HepG2 (cell line): ENCODE measurements around the gene MARS1. TPM values are rescaled to one million over a fixed set of nuclear protein-coding genes. Genes with fewer than 3 reads are reported as not detected.

Source experiments
- ARNTL ChIP-seq: sonication (generic); formaldehyde crosslinking; IDR thresholded peaks from 2 replicates; pipeline ENCODE4 v1.4.0; 2020; ENCODE audit warnings: mild to moderate bottlenecking, missing genetic modification reagents
- CC2D1A ChIP-seq: sonication (generic); formaldehyde crosslinking; IDR thresholded peaks from 2 replicates; pipeline ENCODE4 v1.8.1; 2023; ENCODE audit warnings: mild to moderate bottlenecking, missing genetic modification reagents
- CCDC6 ChIP-seq: sonication (generic); formaldehyde crosslinking; IDR thresholded peaks from 2 replicates; pipeline ENCODE4 v1.8.1; 2022; ENCODE audit warnings: mild to moderate bottlenecking, missing genetic modification reagents, moderate library complexity
- CHD4 ChIP-seq: fragments of 200-600 bp; sonication (generic); IDR thresholded peaks from 2 replicates; pipeline ENCODE4 v1.7.0; 2017; ENCODE audit warnings: mild to moderate bottlenecking, low read length, borderline replicate concordance
- KAT7 ChIP-seq: IDR thresholded peaks from 2 replicates; pipeline ENCODE4 v1.6.1; 2018; ENCODE audit warnings: borderline replicate concordance, missing compliant biosample characterization
- KDM6A ChIP-seq: IDR thresholded peaks from 2 replicates; pipeline ENCODE4 v1.6.1; 2016; ENCODE audit warnings: low read depth
- NCOA5 ChIP-seq: sonication (generic); formaldehyde crosslinking; IDR thresholded peaks from 2 replicates; pipeline ENCODE4 v1.4.0; 2020; ENCODE audit warnings: missing genetic modification reagents
- NFAT5 ChIP-seq: sonication (generic); formaldehyde crosslinking; IDR thresholded peaks from 2 replicates; pipeline ENCODE4 v1.4.0; 2020; ENCODE audit warnings: missing genetic modification reagents
- NFKB2 ChIP-seq: sonication (generic); formaldehyde crosslinking; IDR thresholded peaks from 2 replicates; pipeline ENCODE4 v1.4.0; 2020; ENCODE audit warnings: missing genetic modification reagents, borderline replicate concordance
- ZEB1 ChIP-seq: IDR thresholded peaks from 2 replicates; pipeline ENCODE4 v1.6.1; 2012; ENCODE audit warnings: mild to moderate bottlenecking, low read depth, inconsistent platforms; ENCODE audit not compliant: insufficient replicate concordance
- ZMYM2 ChIP-seq: sonication (generic); formaldehyde crosslinking; IDR thresholded peaks from 2 replicates; pipeline ENCODE4 v1.8.0; 2022; ENCODE audit warnings: mild to moderate bottlenecking, missing genetic modification reagents
- ZNF263 ChIP-seq: sonication (generic); formaldehyde crosslinking; IDR thresholded peaks from 2 replicates; pipeline ENCODE4 v1.4.0; 2020; ENCODE audit warnings: missing genetic modification reagents
- ZNF280B ChIP-seq: sonication (generic); formaldehyde crosslinking; IDR thresholded peaks from 2 replicates; pipeline ENCODE4 v1.5.0; 2020; ENCODE audit warnings: missing genetic modification reagents, mild to moderate bottlenecking, borderline replicate concordance
- ZNF343 ChIP-seq: sonication (generic); formaldehyde crosslinking; IDR thresholded peaks from 2 replicates; pipeline ENCODE4 v1.4.0; 2020; ENCODE audit warnings: mild to moderate bottlenecking, missing genetic modification reagents
- ZNF652 ChIP-seq: IDR thresholded peaks from 2 replicates; pipeline ENCODE4 v1.6.1; 2016; ENCODE audit warnings: low read depth, borderline replicate concordance
- ZNF670 ChIP-seq: sonication (generic); formaldehyde crosslinking; IDR thresholded peaks from 2 replicates; pipeline ENCODE4 v1.8.0; 2022; ENCODE audit warnings: mild to moderate bottlenecking, missing genetic modification reagents, borderline replicate concordance
- ZNF737 ChIP-seq: sonication (generic); formaldehyde crosslinking; IDR thresholded peaks from 2 replicates; pipeline ENCODE4 v1.5.0; 2020; ENCODE audit warnings: missing genetic modification reagents, mild to moderate bottlenecking, borderline replicate concordance
- ZNF761 ChIP-seq: sonication (generic); formaldehyde crosslinking; conservative IDR thresholded peaks from 2 replicates; pipeline ENCODE4 v1.4.0; 2020; ENCODE audit warnings: mild to moderate bottlenecking, missing genetic modification reagents
- ZZZ3 ChIP-seq: sonication (generic); formaldehyde crosslinking; IDR thresholded peaks from 2 replicates; pipeline ENCODE4 v1.4.0; 2020; ENCODE audit warnings: missing genetic modification reagents, mild to moderate bottlenecking, borderline replicate concordance
- polyA plus RNA-seq, 8 experiments: library from polyadenylated mRNA; depleted of rRNA in 3 of 8; stranded (reverse) in 7 of 8; unstranded in 1 of 8; fragments of >200 nt; fragmentation: Illumina TruSeq in 4 of 8; extraction: Trizol in 4 of 8; gene quantifications; 2 replicates each; pipeline versions ENCODE4 v1.2.1 to v1.2.3, GENCODE V29; 2011 to 2016; ENCODE audit warnings: low read depth in 4 of 8, missing spikeins in 1 of 8, mixed read lengths in 1 of 8; ENCODE audit not compliant: insufficient read depth in 1 of 8
- total RNA-seq, 5 experiments: library from RNA; depleted of rRNA; stranded (reverse); fragments of >200 nt; fragmentation: Illumina TruSeq; extraction: Trizol; gene quantifications; 2 replicates each; pipeline ENCODE4 v1.2.3, GENCODE V29; 2016; ENCODE audit warnings: low read depth in 1 of 5

Gene MARS1
- total and polyA plus RNA-seq, 2 of the 13 experiments (the other 11 are each of a cell fraction or from before 2014, with no cell fraction given) = 115 to 181 TPM

GRCh38 chr12:57520053-57520818 is 32.4 kb downstream of the MARS1 start, which contains the start of gene DDIT3 (continued):
- TF ChIP-seq NFAT5 (CRISPR knock-in tag) (no peak), CCDC6 (no peak), ZMYM2 (CRISPR knock-in tag) (no peak), ZNF670 (CRISPR knock-in tag) (no peak), ZNF263 (CRISPR knock-in tag) (peak; percentile 21; the same call in 1 of the 2 replicates), ZNF737 (no peak), KAT7 (CRISPR knock-in tag) (0 out of 2 replicates have a peak, but pooled peaks have one; percentile 73), ZNF343 (0 out of 2 replicates have a peak, but pooled peaks have one; percentile 55), ZNF280B (CRISPR knock-in tag) (no peak), CC2D1A (CRISPR knock-in tag) (no peak), CHD4 (no peak), NCOA5 (CRISPR knock-in tag) (no peak), ARNTL (CRISPR knock-in tag) (peak; percentile 91), NFKB2 (CRISPR knock-in tag) (0 out of 2 replicates have a peak, but pooled peaks have one; percentile 26), ZEB1 (peak; percentile 48), KDM6A (CRISPR knock-in tag) (no peak), ZNF761 (CRISPR knock-in tag) (no peak; the same call in 1 of the 2 replicates), ZNF652 (CRISPR knock-in tag) (no peak), ZZZ3 (0 out of 2 replicates have a peak, but pooled peaks have one; percentile 61)
